Neural progenitor cell (in vitro differentiated cells): Measurements from ENCODE around the gene RAPGEF6. TPM values are rescaled to one million over a fixed set of nuclear protein-coding genes. Genes with fewer than 3 reads are reported as not detected.

ENCODE experiments used
- DNase-seq: peaks from one replicate; pipeline ENCODE4 v3.0.0-alpha.2; 2016; ENCODE audit warnings: low spot score
- H2AFZ ChIP-seq: fragments of 200-600 bp; sonication (generic); replicated peaks from 2 replicates; pipeline ENCODE4 v1.6.1; 2016; ENCODE audit warnings: antibody characterized with exemption
- H3F3A ChIP-seq: fragments of 200-600 bp; sonication (generic); 2 replicates; pipeline ENCODE4 v1.6.1; 2016; ENCODE audit warnings: antibody characterized with exemption, low read depth
- H3K27ac ChIP-seq: fragments of 200-600 bp; sonication (generic); 2 replicates; pipeline ENCODE4 v1.5.1; 2016; ENCODE audit warnings: mild to moderate bottlenecking
- H3K27me3 ChIP-seq: fragments of 200-600 bp; sonication (generic); 2 replicates; pipeline ENCODE4 v1.6.1; 2016; ENCODE audit warnings: mild to moderate bottlenecking, moderate library complexity
- H3K36me3 ChIP-seq: fragments of 200-600 bp; sonication (generic); 2 replicates; pipeline ENCODE4 v1.5.1; 2016
- H3K4me1 ChIP-seq: fragments of 200-600 bp; sonication (generic); 2 replicates; pipeline ENCODE4 v1.6.1; 2016; ENCODE audit warnings: mixed run types
- H3K4me2 ChIP-seq: fragments of 200-600 bp; sonication (generic); 2 replicates; pipeline ENCODE4 v1.6.1; 2016
- H3K4me3 ChIP-seq: fragments of 200-600 bp; sonication (generic); 2 replicates; pipeline ENCODE4 v1.5.1; 2016
- H3K79me2 ChIP-seq: fragments of 200-600 bp; sonication (generic); 2 replicates; pipeline ENCODE4 v1.6.1; 2016; ENCODE audit warnings: low read depth
- H3K9ac ChIP-seq: fragments of 200-600 bp; sonication (generic); 2 replicates; pipeline ENCODE4 v1.6.1; 2016
- H3K9me3 ChIP-seq: fragments of 200-600 bp; sonication (generic); 2 replicates; pipeline ENCODE4 v1.5.1; 2016; ENCODE audit warnings: low read depth
- H4K20me1 ChIP-seq: fragments of 200-600 bp; sonication (generic); 2 replicates; pipeline ENCODE4 v1.6.1; 2016; ENCODE audit warnings: low read depth
- H3K27ac Mint-ChIP-seq: 3 replicates; pipeline ENCODE4 v1.8.0; 2021; ENCODE audit warnings: mixed read lengths
- H3K27me3 Mint-ChIP-seq: 2 replicates; pipeline ENCODE4 v1.8.0; 2022; ENCODE audit warnings: low read depth, mild to moderate bottlenecking, inconsistent platforms, moderate library complexity, mixed read lengths; ENCODE audit not compliant: insufficient read depth
- H3K36me3 Mint-ChIP-seq: 3 replicates; pipeline ENCODE4 v1.8.0; 2021; ENCODE audit warnings: mixed read lengths
- H3K4me1 Mint-ChIP-seq: 3 replicates; pipeline ENCODE4 v1.8.0; 2021; ENCODE audit warnings: mixed read lengths
- H3K4me3 Mint-ChIP-seq: 3 replicates; pipeline ENCODE4 v1.8.0; 2021; ENCODE audit warnings: mild to moderate bottlenecking, moderate library complexity, mixed read lengths
- H3K9me3 Mint-ChIP-seq: 3 replicates; pipeline ENCODE4 v1.8.0; 2020; ENCODE audit warnings: mixed read lengths
- CTCF ChIP-seq: fragments of 200-600 bp; sonication (generic); IDR thresholded peaks from 2 replicates; pipeline ENCODE4 v1.5.1; 2017; ENCODE audit warnings: antibody characterized with exemption, mild to moderate bottlenecking
- EZH2 ChIP-seq: fragments of 200-600 bp; sonication (generic); IDR thresholded peaks from 2 replicates; pipeline ENCODE4 v1.6.1; 2017; ENCODE audit warnings: antibody characterized with exemption, mild to moderate bottlenecking, moderate library complexity
- EZH2phosphoT487 ChIP-seq: fragments of 200-600 bp; sonication (generic); IDR thresholded peaks from 2 replicates; pipeline ENCODE4 v1.6.1; 2017; ENCODE audit warnings: antibody characterized with exemption
- total RNA-seq: library from RNA; depleted of rRNA; stranded (reverse); fragments of >200 nt; gene quantifications from 2 replicates; pipeline ENCODE4 v1.2.3, GENCODE V29; 2015; ENCODE audit warnings: low replicate concordance

RAPGEF6 gene
- total RNA-seq, 1 donor from 2014 or later: 18.1 TPM

GRCh38 chr5:131462454-131462853 lies 172.6 kb downstream of the RAPGEF6 start:
- Mint-ChIP-seq H3K27me3 (no peaks in the 10 kb centered on the region), H3K36me3 (peaks cover 16% of the 10 kb centered on the region), H3K9me3 (no peaks in the 10 kb centered on the region), H3K27ac (no peak overlapping the region), H3K4me3 (no peak overlapping the region), H3K4me1 (no peaks in the 10 kb centered on the region)
- no peaks in the 10 kb centered on the region for H3K9me3 ChIP-seq
- H3K79me2 ChIP-seq: no peaks in the 10 kb centered on the region
- H2AFZ ChIP-seq: no peak overlapping the region
- no peak overlapping the region for H3K9ac ChIP-seq
- TF ChIP-seq EZH2: no peak
- no peak for TF ChIP-seq EZH2phosphoT487
- no peak overlapping the region for H3K4me3 ChIP-seq
- no peak overlapping the region for H3K4me2 ChIP-seq
- no peak for DNase-seq
- no peaks in the 10 kb centered on the region for H3K4me1 ChIP-seq
- no peak overlapping the region for H3K27ac ChIP-seq
- H3K36me3 ChIP-seq: no peaks in the 10 kb centered on the region
- H3K27me3 ChIP-seq: no peaks in the 10 kb centered on the region
- no peaks in the 10 kb centered on the region for H3F3A ChIP-seq
- no peaks in the 10 kb centered on the region for H4K20me1 ChIP-seq

- H3K9me3 ChIP-seq: no peaks in the 10 kb centered on the region
- H3K4me3 ChIP-seq: no peak overlapping the region
- peaks cover 13% of the 10 kb centered on the region for H3K36me3 Mint-ChIP-seq
- no peak overlapping the region for H3K9ac ChIP-seq
- H3K27me3 Mint-ChIP-seq: no peaks in the 10 kb centered on the region
- no peaks in the 10 kb centered on the region for H3K27me3 ChIP-seq
- TF ChIP-seq EZH2 (no peak), CTCF (no peak)
- H4K20me1 ChIP-seq: no peaks in the 10 kb centered on the region
- no peaks in the 10 kb centered on the region for H3K4me1 ChIP-seq
- no peak overlapping the region for H3K4me3 Mint-ChIP-seq
- H3K36me3 ChIP-seq: no peaks in the 10 kb centered on the region
- H3K4me2 ChIP-seq: no peak overlapping the region
- H3K4me1 Mint-ChIP-seq: no peaks in the 10 kb centered on the region
- H3K27ac ChIP-seq: no peak overlapping the region
- no peak overlapping the region for H3K27ac Mint-ChIP-seq
- no peaks in the 10 kb centered on the region for H3F3A ChIP-seq
- no peak for DNase-seq
- H2AFZ ChIP-seq: no peak overlapping the region
- H3K79me2 ChIP-seq: no peaks in the 10 kb centered on the region
- no peaks in the 10 kb centered on the region for H3K9me3 Mint-ChIP-seq
These were observed 173.3 kb downstream of the RAPGEF6 start for GRCh38 chr5:131461742-131462141.

- Histone ChIP-seq H3K4me2 (no peak overlapping the region), H3K4me3 (no peak overlapping the region), H3K79me2 (no peaks in the 10 kb centered on the region), H4K20me1 (no peaks in the 10 kb centered on the region), H3K4me1 (no peaks in the 10 kb centered on the region), H3K9ac (no peak overlapping the region), H3K36me3 (peaks cover under 1% of the 10 kb centered on the region), H3K27me3 (no peaks in the 10 kb centered on the region), H3K27ac (no peak overlapping the region), H3F3A (no peaks in the 10 kb centered on the region), H2AFZ (no peak overlapping the region), H3K9me3 (no peaks in the 10 kb centered on the region)
- no peak for DNase-seq
- peaks cover 10% of the 10 kb centered on the region for H3K36me3 Mint-ChIP-seq
- no peak overlapping the region for H3K27ac Mint-ChIP-seq
- H3K4me3 Mint-ChIP-seq: no peak overlapping the region
- no peak for TF ChIP-seq EZH2phosphoT487
- TF ChIP-seq CTCF: no peak
- no peak for TF ChIP-seq EZH2
- no peaks in the 10 kb centered on the region for H3K9me3 Mint-ChIP-seq
- no peaks in the 10 kb centered on the region for H3K4me1 Mint-ChIP-seq
- no peaks in the 10 kb centered on the region for H3K27me3 Mint-ChIP-seq
These were observed 174.0 kb downstream of the RAPGEF6 start for GRCh38 chr5:131460867-131461572.

- Mint-ChIP-seq H3K4me3 (no peak overlapping the region), H3K9me3 (no peaks in the 10 kb centered on the region), H3K4me1 (no peaks in the 10 kb centered on the region), H3K27ac (no peak overlapping the region), H3K36me3 (peaks cover 12% of the 10 kb centered on the region), H3K27me3 (no peaks in the 10 kb centered on the region)
- no peaks in the 10 kb centered on the region for H4K20me1 ChIP-seq
- H3K27ac ChIP-seq: no peak overlapping the region
- H3K4me3 ChIP-seq: no peak overlapping the region
- H3K36me3 ChIP-seq: peaks cover 5% of the 10 kb centered on the region
- H3K4me2 ChIP-seq: no peak overlapping the region
- no peaks in the 10 kb centered on the region for H3K9me3 ChIP-seq
- DNase-seq: no peak
- no peak overlapping the region for H2AFZ ChIP-seq
- no peaks in the 10 kb centered on the region for H3K27me3 ChIP-seq
- no peaks in the 10 kb centered on the region for H3F3A ChIP-seq
- H3K9ac ChIP-seq: no peak overlapping the region
- H3K79me2 ChIP-seq: no peaks in the 10 kb centered on the region
- TF ChIP-seq CTCF: no peak
- no peaks in the 10 kb centered on the region for H3K4me1 ChIP-seq
These were observed 174.9 kb downstream of the RAPGEF6 start for GRCh38 chr5:131460133-131460532.
